NCI-H146 treated with DMSO at 0.1 percent for 48 hours (cell line): ENCODE data around the gene ECI1.
A peak's percentile ranks its signal among the peaks of the same experiment; 100 is the strongest.

ENCODE experiments used
- DNase-seq: peaks from one replicate; lab custom pipeline; 2025; ENCODE audit not compliant: unreplicated experiment; lab: John Stamatoyannopoulos, UW

Gene ECI1

DNA sequence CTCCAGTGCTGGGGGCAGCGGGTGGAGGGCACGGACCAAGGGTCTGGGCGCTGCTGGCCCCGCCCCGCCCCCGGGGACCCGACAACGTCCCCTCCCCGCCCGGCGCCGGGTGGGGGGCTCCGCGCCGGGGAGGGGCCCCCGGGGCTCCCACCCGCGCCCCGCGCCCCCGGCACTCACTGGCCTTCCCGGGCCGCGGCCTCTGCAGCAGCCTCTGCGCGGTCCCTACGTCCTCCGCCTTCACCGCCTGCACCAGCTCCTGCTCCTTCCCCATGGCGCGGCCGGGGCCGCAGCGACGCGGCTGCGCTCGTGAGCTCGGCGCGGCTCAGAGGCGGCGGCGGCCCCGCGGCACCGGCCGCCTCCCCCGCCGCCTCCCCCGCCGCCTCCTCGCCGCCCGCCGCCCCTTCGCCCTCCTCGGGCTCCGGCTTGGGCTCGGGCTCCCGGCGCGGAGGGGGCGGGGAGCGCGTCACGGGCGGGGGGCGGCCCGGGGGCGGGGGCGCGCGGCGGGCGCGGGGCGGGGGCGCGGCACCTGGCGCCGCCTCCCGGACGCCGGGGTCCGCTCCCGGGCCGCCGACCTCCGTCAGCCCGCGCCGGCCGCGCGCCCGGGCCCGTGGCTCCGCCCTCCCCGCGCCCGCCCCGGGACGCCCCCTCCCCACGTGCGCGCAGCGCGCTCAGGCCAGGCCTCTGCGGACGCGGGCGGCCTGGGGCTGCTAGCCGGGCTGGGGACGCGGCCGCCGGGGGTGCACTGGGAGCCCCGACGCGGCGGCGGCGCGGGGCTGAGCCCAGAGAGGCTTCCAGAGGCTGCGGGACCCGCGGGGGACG lies 55.0 kb downstream of the ECI1 start, which contains the start of gene CASKIN1:
Gene CASKIN1 (minus strand): TSS at position 444 of the 819 bp plus-strand sequence. CDS start 173 bp downstream, at position 271.
- DNase-seq, result no peak

DNA sequence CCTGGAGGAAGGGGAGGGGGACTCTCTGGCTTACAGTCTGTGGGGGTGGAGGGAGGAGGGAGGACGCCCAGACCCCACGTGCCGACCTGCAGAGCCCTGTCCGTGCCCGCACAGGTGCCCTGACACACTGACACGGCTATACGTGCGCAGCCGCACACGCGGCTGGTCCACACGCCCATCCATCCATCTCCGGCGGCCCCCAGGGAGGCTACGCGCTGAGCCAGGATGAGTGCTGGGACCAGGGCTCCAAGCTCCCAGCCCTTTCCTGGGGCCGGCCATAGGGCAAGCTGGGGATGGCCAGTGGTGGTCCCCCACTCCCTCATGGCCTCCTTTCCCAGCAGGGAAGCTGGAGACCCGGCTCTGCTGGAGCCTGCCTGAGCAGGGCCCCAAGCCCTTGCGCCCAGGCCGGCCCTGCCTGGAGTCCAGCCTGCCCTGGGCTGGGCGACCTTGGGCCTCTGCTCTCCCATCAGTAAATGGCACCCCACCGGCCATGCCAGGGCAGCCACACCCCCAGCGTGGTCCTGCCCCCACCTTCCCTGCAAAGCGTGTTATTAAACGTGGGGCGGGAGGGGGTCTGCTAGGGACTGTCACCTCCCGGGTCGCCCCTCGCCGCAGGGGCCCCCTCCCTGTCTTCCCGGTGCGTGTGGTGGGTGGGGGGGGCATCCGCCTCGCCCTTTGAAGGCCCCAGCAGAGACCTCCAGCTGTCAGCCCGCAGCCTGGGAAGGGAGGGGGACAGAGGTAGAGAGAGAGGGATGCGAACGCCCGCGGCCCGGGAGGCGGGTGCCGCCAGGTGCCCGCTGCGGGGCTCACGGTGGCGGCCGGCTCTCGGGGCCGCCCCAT lies 55.8 kb downstream of the ECI1 start:
- peak; percentile 26 for DNase-seq

DNA sequence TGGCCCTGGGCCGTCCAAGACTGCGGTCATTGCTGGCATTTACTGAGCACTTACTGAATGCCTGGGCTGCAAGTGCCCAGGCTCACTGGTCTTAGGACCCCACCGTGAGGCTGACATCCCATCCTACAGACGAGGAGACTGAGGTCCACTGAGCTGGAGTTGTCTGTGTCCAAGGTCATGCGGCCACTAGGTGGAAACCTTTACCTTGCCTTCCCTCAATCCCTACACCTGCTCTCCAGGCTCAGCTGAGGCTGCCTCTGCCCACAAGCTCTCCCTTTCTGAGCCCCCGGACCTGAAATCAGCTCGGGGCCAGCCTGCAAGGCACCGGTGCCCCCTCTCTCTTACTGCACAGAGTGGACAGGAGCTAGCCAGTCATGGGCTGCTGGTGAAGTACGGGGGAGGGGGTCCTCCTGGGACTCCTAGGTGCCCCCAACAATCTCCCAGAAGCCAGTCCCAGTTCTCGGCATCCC lies 56.5 kb downstream of the ECI1 start:
- peak; percentile 66 for DNase-seq

GRCh38 chr16:2194166-2194834 lies 57.1 kb downstream of the ECI1 start:
- DNase-seq, result no peak

- DNase-seq, result no peak
Observed at GRCh38 chr16:2191446-2191706, 60.0 kb downstream of the ECI1 start.

DNA sequence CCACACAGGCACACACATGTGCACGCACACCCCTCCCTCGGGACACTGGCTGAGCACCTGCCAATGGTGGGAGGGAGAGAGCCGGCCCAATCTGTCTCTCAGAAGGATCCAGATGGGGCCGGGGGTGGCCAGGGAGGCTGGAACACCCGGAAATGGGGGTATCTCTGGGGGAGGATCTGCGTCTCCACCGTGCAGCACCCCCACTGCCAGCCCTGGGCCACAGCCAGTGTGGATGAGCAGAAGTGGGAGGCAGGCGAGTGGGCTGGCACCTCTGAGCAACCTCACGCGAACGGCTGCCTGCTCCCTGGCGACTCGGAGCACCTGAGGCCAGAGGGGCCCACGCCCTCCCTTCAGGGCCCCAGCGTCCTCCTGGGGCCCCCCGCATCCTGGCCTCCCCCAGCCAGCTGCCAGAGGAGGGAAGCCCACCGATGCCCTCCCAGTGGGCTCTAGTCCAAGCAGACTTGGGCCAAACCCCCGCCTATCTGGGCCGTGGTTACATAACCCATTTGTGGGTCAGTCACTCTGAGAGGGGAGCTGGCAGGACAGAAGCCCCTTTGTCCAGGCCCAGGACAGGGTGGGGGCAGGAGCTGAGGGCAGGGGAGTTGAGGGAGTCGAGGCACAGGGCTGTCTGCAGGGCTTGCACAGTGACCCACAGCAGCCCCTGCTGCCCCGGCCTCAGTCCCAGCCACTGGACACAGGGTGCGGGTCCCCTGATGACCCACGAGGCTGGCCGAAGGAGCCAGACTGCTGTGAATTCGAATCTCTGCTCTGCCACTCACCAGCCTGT lies 60.5 kb downstream of the ECI1 start:
- DNase-seq, result no peak

DNA sequence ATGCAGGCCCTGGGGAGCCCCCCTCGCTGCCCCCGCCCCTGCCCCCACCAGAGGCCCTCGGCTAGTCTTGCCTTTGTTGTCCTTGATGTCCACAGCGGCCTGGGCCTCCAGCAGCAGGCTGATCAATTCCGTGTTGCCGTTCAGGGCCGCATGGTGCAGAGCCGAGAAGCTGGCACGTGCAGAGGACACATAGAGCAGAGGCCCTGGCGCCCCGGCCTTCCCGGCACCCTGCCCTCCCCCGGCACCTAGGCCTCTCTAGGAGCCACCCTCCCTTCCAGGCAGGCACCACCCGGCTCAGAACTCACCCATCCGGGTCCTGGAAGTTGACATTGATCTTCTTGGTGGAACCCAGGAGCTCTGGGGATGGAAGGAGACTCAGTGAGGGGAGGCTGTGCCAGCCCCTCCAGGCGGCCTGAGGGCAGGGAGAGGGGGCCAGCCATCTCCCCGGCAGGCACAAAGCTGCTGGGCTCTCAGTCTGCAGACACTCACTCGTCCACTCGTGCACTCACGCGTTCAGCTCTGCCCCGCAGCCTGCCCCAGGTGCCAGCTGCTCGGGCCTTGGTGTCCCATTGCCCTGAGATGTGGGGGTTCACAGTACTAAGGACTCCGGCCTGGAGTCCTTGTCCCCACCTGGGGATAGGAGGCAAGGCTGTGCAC lies 61.3 kb downstream of the ECI1 start:
- no peak for DNase-seq
